WTC11 (cell line): ENCODE measurements around the gene IPO4. TPM values are rescaled to one million over a fixed set of nuclear protein-coding genes. Genes with fewer than 3 reads are reported as not detected.

Experiments
- ATAC-seq: fragments of 200-7000 bp; cut with Tn5 transposase; 2 replicates; pipeline ENCODE4 v1.10.0; 2021; ENCODE audit warnings: mild to moderate bottlenecking, moderate library complexity
- CTCF ChIA-PET: fragments of 300-600 bp; sonication (Branson Sonifier 250); formaldehyde crosslinking; loops from one replicate; lab custom pipeline; 2021; ENCODE audit warnings: antibody characterized with exemption; lab: Charles Lee
- POLR2A ChIA-PET: fragments of 350-600 bp; sonication (Branson Sonifier 250); formaldehyde crosslinking; loops from one replicate; lab custom pipeline; 2021; ENCODE audit warnings: antibody characterized with exemption; lab: Charles Lee
- DNase-seq: peaks from one replicate; pipeline ENCODE4 v3.0.0; 2021; ENCODE audit warnings: low spot score
- H3K27ac Mint-ChIP-seq: 2 replicates; pipeline ENCODE4 v1.8.0; 2021; ENCODE audit warnings: mixed read lengths
- H3K27me3 Mint-ChIP-seq: 2 replicates; pipeline ENCODE4 v1.8.0; 2021; ENCODE audit warnings: low read depth, mild to moderate bottlenecking, moderate library complexity, mixed read lengths
- H3K36me3 Mint-ChIP-seq: 2 replicates; pipeline ENCODE4 v1.8.0; 2021; ENCODE audit warnings: mixed read lengths
- H3K4me1 Mint-ChIP-seq: 2 replicates; pipeline ENCODE4 v1.8.0; 2022; ENCODE audit warnings: mixed read lengths
- H3K4me3 Mint-ChIP-seq: 2 replicates; pipeline ENCODE4 v1.8.0; 2021; ENCODE audit warnings: mild to moderate bottlenecking, moderate library complexity, mixed read lengths
- H3K9me3 Mint-ChIP-seq: 2 replicates; pipeline ENCODE4 v1.8.0; 2021; ENCODE audit warnings: mixed read lengths
- AFF4 ChIP-seq: sonication (generic); formaldehyde crosslinking; IDR thresholded peaks from 2 replicates; pipeline ENCODE4 v1.8.1; 2023; ENCODE audit warnings: mild to moderate bottlenecking, missing genetic modification reagents, borderline replicate concordance
- AR ChIP-seq: fragments of 250-450 bp; sonication (Bioruptor Pico); IDR thresholded peaks from 2 replicates; pipeline ENCODE4 v1.9.0; 2021; ENCODE audit warnings: mild to moderate bottlenecking
- HMGXB4 ChIP-seq: sonication (generic); formaldehyde crosslinking; IDR thresholded peaks from 2 replicates; pipeline ENCODE4 v1.8.1; 2023; ENCODE audit warnings: mild to moderate bottlenecking, moderate library complexity, missing genetic modification reagents
- NFATC4 ChIP-seq: fragments of 250-450 bp; sonication (Bioruptor Pico); IDR thresholded peaks from 2 replicates; pipeline ENCODE4 v1.9.0; 2021; ENCODE audit warnings: mild to moderate bottlenecking
- TEAD4 ChIP-seq: sonication (generic); formaldehyde crosslinking; IDR thresholded peaks from 2 replicates; pipeline ENCODE4 v1.8.0; 2022; ENCODE audit warnings: mild to moderate bottlenecking, missing genetic modification reagents
- total RNA-seq: library from RNA; stranded (reverse); gene quantifications from 3 replicates; pipeline ENCODE4 v1.2.3, GENCODE V29; 2021
- TF ChIP-seq, protein P1 (sequence below): sonication (generic); formaldehyde crosslinking; IDR thresholded peaks from 2 replicates; pipeline ENCODE4 v1.8.0; 2022; ENCODE audit warnings: missing genetic modification reagents

IPO4 gene
- total RNA-seq, 1 experiment from 2014 or later: 128 TPM

DNA sequence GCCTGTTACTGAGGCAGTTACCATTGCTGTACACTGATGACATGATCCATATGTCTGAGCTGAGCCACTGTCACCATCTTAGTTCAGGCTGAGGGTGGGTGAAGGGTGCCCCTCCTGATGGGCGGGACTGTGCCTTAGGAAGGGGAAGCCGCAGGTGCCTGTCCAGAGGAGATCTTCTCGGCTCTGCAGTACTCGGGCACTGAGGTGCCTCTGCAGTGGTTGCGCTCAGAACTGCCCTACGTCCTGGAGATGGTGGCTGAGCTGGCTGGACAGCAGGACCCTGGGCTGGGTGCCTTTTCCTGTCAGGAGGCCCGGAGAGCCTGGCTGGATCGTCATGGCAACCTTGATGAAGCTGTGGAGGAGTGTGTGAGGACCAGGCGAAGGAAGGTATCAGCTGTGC is 37.6 kb downstream of the IPO4 start:
- POLR2A ChIA-PET: interaction anchor here (0.7 to 1.7 kb wide), 4 partner anchors 10 to 41 kb away, joined by 3 to 4 read pairs (median 3); partner anchors contain the start of genes DCAF11, EMC9, IRF9 and NRL

More for the DNA sequence above, 37.6 kb downstream of the IPO4 start:
- no peak for ATAC-seq
- Mint-ChIP-seq H3K4me3 (no peak overlapping the region), H3K36me3 (peaks cover 51% of the 10 kb centered on the region), H3K4me1 (peaks cover 13% of the 10 kb centered on the region), H3K27me3 (no peaks in the 10 kb centered on the region), H3K27ac (no peak overlapping the region), H3K9me3 (no peaks in the 10 kb centered on the region)
- TF ChIP-seq, protein P1, sequence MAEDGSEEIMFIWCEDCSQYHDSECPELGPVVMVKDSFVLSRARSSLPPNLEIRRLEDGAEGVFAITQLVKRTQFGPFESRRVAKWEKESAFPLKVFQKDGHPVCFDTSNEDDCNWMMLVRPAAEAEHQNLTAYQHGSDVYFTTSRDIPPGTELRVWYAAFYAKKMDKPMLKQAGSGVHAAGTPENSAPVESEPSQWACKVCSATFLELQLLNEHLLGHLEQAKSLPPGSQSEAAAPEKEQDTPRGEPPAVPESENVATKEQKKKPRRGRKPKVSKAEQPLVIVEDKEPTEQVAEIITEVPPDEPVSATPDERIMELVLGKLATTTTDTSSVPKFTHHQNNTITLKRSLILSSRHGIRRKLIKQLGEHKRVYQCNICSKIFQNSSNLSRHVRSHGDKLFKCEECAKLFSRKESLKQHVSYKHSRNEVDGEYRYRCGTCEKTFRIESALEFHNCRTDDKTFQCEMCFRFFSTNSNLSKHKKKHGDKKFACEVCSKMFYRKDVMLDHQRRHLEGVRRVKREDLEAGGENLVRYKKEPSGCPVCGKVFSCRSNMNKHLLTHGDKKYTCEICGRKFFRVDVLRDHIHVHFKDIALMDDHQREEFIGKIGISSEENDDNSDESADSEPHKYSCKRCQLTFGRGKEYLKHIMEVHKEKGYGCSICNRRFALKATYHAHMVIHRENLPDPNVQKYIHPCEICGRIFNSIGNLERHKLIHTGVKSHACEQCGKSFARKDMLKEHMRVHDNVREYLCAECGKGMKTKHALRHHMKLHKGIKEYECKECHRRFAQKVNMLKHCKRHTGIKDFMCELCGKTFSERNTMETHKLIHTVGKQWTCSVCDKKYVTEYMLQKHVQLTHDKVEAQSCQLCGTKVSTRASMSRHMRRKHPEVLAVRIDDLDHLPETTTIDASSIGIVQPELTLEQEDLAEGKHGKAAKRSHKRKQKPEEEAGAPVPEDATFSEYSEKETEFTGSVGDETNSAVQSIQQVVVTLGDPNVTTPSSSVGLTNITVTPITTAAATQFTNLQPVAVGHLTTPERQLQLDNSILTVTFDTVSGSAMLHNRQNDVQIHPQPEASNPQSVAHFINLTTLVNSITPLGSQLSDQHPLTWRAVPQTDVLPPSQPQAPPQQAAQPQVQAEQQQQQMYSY (CRISPR knock-in tag): no peak
- TF ChIP-seq AR (CRISPR knock-in tag) (no peak), HMGXB4 (CRISPR knock-in tag) (no peak), TEAD4 (no peak), NFATC4 (CRISPR knock-in tag) (no peak), AFF4 (CRISPR knock-in tag) (no peak)
- CTCF ChIA-PET: interaction anchor here (0.7 to 4.1 kb wide), 5 partner anchors 10 to 157 kb away, joined by 3 to 19 read pairs (median 4); partner anchors contain the start of genes CIDEB, IPO4 and IRF9
- no peak for DNase-seq
